HG03575 (cell line): ENCODE measurements around the gene TSPAN31.

Source experiments
- ATAC-seq: cut with Tn5 transposase; IDR thresholded peaks from one replicate; pipeline ENCODE4 v1.9.1; 2021; ENCODE audit not compliant: unreplicated experiment, insufficient number of reproducible peaks, low FRiP score; ENCODE audit errors: extremely low read depth

TSPAN31 gene

GRCh38 chr12:57732726-57733593 is 11.9 kb upstream of the TSPAN31 start:
- no peak for ATAC-seq

- no peak for ATAC-seq
Measured at GRCh38 chr12:57733928-57734327, 10.9 kb upstream of the TSPAN31 start.

DNA sequence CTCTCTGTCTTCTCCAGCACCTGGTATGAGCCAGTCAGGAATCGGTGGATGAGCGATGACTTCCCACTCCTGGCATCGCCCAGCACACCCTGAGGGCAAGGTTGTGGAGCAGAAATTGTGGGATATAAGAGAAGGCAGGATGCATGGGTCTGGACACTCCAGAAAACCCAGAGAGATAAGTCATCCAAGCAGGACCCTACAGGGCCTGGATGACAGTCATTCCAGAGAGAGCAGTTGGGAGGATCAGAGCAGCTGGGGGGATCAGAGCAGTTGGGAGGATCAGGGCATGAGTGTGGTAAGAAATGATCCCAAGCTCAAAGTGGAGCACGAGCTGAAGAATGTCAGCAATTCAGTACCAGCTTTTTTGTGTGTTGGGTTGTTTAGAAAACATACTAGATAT is 10.2 kb upstream of the TSPAN31 start:
- no peak for ATAC-seq

GRCh38 chr12:57735198-57735855 is 9.5 kb upstream of the TSPAN31 start:
- ATAC-seq = no peak

DNA sequence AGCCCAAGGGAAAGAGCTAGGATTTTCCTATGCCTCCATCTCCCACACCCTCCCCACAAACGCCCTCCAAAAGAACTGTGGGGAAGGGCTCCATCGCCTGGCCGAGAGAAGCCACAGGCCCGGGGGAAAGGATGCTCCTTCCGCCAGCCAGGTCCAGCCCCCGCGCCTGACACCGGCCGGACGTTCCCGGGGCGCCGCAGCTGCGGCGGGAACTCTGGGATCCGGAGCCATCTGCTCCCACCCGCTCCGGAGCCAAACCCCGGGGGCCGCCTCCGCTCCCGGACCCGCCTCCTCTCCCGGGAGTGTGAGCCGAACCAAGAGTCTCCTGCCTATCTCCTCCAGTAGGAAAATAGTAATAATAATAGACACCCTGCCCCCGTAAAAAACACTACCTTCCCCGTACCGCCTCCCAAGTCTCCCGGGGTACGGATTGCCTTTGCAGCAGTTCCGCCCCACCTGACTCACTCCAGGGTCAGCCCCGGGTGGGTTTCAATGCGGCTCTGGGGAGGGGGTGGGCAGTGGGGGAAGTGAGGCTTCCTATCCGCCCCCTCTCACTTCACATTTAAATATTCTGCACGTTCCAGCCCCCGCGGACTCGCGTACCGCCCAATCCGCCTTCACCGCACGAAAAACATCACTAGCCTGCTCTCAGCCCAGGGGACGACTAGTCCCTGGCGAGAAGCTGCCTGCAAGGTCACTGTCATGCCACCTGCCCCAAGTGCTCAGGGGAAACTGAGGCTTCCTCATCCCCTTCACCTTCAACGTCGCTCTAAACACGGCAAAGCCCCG is 8.7 kb upstream of the TSPAN31 start:
- no peak for ATAC-seq

DNA sequence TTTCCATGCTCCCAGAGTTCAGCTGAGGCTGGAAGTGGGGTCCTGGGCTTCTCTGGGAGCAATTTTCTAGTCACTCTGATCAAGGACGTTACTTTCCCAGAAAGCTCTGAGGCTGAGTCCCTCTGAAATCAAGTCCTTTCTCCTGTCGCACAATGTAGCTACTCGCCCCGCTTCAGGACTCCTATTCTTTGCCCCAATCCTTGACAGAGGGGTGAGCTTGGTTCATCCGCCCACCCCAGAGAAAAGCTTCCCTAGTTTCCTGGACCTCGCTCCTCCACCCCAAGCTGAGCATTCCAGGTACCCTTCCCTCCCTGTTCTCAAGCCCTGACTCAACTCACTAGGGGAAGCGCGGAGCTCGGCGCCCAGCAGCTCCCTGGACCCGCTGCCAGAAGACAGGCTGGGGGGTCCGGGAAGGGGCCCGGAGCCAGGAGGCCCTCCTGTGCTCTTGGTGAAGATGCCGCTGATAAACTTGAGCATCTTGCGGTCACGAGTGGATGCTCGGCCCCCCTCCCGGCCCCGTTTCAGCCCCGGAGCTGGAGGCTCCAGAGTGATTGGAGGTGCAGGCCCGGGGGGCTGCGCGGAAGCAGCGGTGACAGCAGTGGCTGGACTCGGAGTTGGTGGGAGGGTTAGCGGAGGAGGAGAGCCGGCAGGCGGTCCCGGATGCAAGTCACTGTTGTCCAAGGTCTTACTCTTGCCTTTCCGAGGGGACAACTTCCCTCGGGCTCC is 7.9 kb upstream of the TSPAN31 start:
- ATAC-seq = no peak

- no peak for ATAC-seq
Measured at GRCh38 chr12:57737467-57738460, 7.1 kb upstream of the TSPAN31 start.

GRCh38 chr12:57738661-57739237 is 6.1 kb upstream of the TSPAN31 start, which contains the start of gene AGAP2:
Gene AGAP2, minus strand, starts transcription at chr12:57738742. Its CDS starts 496 bp downstream, at chr12:57738246.
- ATAC-seq = no peak

DNA sequence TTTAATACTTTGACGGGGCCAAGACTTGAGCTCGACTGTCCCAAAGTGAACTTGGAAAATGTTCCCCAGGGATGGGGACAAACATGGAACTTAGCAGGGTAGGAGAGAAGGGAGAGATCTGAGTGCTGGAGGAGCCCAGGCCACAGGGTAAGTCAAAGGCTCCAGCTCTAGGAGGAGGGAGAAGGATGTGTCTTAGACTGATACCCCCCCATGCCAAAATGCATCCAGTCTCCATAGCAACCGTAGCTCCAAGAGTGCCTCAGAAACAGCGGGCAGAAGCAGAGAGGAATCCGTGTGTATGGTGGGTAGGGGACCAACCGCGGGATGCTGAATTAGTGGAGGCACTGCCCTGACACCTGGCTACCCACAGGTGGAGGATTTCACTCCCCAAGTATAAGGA is 5.5 kb upstream of the TSPAN31 start:
- ATAC-seq = no peak

- ATAC-seq = no peak
Measured at GRCh38 chr12:57739914-57740538, 4.8 kb upstream of the TSPAN31 start.

DNA sequence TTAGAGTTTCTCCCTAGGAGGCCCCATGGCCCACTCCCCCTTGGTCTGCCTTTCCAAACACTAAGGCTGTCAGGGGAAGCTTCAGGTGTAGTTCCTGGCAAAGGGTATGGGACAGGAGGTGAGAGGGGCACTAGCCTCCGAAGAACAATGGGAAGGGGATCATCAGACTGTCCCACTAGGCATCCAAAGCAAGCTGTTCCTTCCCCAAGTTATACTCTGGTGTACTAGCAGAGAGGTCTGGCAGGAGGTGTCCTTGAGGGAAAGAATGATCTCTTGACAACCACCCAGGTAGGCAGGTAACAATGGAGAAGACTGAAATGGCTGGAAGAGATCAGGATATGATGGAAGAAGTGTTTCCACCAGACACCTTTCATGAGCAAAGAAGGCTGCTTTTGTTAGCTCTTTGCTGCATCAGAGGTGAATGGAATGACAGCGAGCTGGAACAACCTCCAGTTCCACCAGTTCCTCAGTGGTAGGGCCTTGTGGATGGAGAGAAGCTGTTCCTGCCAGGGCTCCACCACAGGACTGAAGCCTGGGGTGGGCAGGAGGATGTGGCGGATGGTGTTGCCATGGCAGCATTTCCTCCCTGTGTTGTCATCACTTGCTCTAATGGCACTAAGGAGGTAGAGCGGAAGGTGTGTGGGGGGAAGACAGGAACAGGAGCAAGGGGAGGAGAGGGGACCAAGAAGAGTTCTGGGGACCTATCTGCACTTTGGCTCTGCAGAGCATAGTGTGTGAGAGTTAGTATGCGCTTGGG is 4.0 kb upstream of the TSPAN31 start:
- no peak for ATAC-seq

GRCh38 chr12:57741413-57741789 is 3.4 kb upstream of the TSPAN31 start:
- no peak for ATAC-seq

- no peak for ATAC-seq
Measured at GRCh38 chr12:57741844-57742738, 2.7 kb upstream of the TSPAN31 start.

GRCh38 chr12:57743769-57744168 is 1.1 kb upstream of the TSPAN31 start:
- no peak for ATAC-seq

DNA sequence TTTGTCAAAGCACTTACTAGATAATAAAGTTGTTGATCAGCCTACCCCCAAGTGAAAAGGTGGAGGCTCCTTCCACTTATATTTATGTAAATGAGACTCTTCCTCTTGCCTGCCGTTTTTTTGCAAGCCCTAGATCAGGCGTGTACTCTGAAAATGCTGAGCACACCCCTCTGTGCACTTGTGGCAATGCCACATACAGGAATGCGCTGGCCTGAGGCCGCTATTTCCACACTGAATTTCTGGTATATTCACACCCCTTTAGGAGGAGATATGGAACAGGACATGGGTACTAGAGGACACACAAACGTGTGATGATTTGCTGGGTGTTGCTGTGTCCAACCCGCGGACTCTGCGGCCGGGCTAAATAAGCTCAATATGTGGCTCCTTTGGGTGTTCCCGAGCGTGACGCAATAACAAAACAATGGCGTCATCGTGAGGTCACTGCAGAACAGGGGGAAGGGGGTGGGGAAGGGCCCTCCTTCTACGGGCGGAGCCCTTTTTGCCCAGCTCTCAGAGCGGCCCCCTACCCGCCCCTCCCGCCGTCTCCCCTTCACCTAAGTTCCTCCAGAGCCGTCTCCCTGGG is 554 bp upstream of the TSPAN31 start:
- ATAC-seq = no peak
